ENCODE results near the gene ADNP. TPM values are rescaled to one million over a fixed set of nuclear protein-coding genes. Genes with fewer than 3 reads are reported as not detected.

The ADNP gene
- total and polyA plus RNA-seq, 2 of the 13 experiments (the other 11 are each of a cell fraction or from before 2014, with no cell fraction given) = 21.0 to 21.5 TPM

DNA sequence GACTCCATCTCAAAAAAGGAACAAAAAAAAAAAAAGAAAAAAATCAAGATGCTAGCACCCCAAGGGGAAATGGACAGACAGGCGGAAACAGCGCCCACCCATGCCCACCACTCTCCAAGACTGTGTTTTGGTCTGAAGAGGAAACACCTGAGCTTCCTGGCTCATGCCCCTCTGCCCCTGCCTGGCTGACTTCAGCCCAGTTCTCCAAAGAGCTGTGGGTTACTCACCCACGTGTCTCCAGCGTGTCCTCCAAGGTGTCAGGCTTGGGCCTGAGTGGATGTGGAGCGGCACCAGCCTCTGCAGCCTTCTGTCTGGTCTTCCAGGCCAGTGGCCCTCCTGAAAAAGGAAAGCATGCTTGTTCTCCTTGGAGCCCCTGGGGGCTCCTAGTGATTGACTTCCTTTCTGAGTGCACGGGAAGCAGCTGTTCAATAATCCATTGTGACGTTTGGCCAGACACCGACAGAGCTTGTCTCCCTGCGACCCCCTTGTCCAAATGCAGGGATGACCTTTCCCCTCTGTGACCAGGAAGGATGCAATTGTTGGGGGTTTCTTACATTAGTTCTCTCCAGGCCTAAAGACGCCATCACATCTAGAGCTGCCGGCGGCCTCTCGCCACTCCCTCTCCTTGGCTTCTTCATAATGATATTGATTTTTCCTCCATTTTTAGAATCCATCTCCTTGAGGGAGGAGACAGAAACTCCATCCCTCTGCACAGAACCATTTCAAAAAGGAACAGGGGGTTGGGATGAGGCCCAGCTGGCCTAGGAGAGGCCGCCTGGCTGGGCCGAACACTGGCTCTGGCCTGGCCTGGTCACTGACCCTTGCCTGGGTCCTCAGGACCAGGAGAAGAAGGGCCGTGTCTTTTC, 58.4 kb downstream of the ADNP start (continued):
- TF ChIP-seq, protein P1, sequence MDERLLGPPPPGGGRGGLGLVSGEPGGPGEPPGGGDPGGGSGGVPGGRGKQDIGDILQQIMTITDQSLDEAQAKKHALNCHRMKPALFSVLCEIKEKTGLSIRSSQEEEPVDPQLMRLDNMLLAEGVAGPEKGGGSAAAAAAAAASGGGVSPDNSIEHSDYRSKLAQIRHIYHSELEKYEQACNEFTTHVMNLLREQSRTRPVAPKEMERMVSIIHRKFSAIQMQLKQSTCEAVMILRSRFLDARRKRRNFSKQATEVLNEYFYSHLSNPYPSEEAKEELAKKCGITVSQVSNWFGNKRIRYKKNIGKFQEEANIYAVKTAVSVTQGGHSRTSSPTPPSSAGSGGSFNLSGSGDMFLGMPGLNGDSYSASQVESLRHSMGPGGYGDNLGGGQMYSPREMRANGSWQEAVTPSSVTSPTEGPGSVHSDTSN (CRISPR knock-in tag; IDR thresholded peaks at IDR 0.05) = no peak
- TF ChIP-seq, protein P2, sequence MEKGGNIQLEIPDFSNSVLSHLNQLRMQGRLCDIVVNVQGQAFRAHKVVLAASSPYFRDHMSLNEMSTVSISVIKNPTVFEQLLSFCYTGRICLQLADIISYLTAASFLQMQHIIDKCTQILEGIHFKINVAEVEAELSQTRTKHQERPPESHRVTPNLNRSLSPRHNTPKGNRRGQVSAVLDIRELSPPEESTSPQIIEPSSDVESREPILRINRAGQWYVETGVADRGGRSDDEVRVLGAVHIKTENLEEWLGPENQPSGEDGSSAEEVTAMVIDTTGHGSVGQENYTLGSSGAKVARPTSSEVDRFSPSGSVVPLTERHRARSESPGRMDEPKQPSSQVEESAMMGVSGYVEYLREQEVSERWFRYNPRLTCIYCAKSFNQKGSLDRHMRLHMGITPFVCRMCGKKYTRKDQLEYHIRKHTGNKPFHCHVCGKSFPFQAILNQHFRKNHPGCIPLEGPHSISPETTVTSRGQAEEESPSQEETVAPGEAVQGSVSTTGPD (CRISPR knock-in tag; IDR thresholded peaks at IDR 0.05) = no peak
- TF ChIP-seq GZF1 (CRISPR knock-in tag; IDR thresholded peaks at IDR 0.05) (no peak), ZNF598 (CRISPR knock-in tag; IDR thresholded peaks at IDR 0.05; ENCODE audit: borderline replicate concordance) (no peak), ZNF207 (IDR thresholded peaks at IDR 0.05; ENCODE audit: borderline replicate concordance) (no peak), ZNF496 (CRISPR knock-in tag; IDR thresholded peaks at IDR 0.05; ENCODE audit: insufficient replicate concordance) (no peak), RAD21 (CRISPR knock-in tag; IDR thresholded peaks at IDR 0.05) (no peak), ZFP36L2 (CRISPR knock-in tag; IDR thresholded peaks at IDR 0.05) (no peak), SMARCE1 (IDR thresholded peaks at IDR 0.05; ENCODE audit: borderline replicate concordance) (no peak), POLR2AphosphoS2 (IDR thresholded peaks at IDR 0.05; ENCODE audit: low read depth, low read length) (no peak)
- TF ChIP-seq, protein P3, sequence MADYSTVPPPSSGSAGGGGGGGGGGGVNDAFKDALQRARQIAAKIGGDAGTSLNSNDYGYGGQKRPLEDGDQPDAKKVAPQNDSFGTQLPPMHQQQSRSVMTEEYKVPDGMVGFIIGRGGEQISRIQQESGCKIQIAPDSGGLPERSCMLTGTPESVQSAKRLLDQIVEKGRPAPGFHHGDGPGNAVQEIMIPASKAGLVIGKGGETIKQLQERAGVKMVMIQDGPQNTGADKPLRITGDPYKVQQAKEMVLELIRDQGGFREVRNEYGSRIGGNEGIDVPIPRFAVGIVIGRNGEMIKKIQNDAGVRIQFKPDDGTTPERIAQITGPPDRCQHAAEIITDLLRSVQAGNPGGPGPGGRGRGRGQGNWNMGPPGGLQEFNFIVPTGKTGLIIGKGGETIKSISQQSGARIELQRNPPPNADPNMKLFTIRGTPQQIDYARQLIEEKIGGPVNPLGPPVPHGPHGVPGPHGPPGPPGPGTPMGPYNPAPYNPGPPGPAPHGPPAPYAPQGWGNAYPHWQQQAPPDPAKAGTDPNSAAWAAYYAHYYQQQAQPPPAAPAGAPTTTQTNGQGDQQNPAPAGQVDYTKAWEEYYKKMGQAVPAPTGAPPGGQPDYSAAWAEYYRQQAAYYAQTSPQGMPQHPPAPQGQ (CRISPR knock-in tag; IDR thresholded peaks at IDR 0.05; ENCODE audit: borderline replicate concordance) = no peak
- TF ChIP-seq, protein P4, sequence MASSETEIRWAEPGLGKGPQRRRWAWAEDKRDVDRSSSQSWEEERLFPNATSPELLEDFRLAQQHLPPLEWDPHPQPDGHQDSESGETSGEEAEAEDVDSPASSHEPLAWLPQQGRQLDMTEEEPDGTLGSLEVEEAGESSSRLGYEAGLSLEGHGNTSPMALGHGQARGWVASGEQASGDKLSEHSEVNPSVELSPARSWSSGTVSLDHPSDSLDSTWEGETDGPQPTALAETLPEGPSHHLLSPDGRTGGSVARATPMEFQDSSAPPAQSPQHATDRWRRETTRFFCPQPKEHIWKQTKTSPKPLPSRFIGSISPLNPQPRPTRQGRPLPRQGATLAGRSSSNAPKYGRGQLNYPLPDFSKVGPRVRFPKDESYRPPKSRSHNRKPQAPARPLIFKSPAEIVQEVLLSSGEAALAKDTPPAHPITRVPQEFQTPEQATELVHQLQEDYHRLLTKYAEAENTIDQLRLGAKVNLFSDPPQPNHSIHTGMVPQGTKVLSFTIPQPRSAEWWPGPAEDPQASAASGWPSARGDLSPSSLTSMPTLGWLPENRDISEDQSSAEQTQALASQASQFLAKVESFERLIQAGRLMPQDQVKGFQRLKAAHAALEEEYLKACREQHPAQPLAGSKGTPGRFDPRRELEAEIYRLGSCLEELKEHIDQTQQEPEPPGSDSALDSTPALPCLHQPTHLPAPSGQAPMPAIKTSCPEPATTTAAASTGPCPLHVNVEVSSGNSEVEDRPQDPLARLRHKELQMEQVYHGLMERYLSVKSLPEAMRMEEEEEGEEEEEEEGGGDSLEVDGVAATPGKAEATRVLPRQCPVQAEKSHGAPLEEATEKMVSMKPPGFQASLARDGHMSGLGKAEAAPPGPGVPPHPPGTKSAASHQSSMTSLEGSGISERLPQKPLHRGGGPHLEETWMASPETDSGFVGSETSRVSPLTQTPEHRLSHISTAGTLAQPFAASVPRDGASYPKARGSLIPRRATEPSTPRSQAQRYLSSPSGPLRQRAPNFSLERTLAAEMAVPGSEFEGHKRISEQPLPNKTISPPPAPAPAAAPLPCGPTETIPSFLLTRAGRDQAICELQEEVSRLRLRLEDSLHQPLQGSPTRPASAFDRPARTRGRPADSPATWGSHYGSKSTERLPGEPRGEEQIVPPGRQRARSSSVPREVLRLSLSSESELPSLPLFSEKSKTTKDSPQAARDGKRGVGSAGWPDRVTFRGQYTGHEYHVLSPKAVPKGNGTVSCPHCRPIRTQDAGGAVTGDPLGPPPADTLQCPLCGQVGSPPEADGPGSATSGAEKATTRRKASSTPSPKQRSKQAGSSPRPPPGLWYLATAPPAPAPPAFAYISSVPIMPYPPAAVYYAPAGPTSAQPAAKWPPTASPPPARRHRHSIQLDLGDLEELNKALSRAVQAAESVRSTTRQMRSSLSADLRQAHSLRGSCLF (CRISPR knock-in tag; IDR thresholded peaks at IDR 0.05; ENCODE audit: borderline replicate concordance) = no peak
- TF ChIP-seq, protein P5, sequence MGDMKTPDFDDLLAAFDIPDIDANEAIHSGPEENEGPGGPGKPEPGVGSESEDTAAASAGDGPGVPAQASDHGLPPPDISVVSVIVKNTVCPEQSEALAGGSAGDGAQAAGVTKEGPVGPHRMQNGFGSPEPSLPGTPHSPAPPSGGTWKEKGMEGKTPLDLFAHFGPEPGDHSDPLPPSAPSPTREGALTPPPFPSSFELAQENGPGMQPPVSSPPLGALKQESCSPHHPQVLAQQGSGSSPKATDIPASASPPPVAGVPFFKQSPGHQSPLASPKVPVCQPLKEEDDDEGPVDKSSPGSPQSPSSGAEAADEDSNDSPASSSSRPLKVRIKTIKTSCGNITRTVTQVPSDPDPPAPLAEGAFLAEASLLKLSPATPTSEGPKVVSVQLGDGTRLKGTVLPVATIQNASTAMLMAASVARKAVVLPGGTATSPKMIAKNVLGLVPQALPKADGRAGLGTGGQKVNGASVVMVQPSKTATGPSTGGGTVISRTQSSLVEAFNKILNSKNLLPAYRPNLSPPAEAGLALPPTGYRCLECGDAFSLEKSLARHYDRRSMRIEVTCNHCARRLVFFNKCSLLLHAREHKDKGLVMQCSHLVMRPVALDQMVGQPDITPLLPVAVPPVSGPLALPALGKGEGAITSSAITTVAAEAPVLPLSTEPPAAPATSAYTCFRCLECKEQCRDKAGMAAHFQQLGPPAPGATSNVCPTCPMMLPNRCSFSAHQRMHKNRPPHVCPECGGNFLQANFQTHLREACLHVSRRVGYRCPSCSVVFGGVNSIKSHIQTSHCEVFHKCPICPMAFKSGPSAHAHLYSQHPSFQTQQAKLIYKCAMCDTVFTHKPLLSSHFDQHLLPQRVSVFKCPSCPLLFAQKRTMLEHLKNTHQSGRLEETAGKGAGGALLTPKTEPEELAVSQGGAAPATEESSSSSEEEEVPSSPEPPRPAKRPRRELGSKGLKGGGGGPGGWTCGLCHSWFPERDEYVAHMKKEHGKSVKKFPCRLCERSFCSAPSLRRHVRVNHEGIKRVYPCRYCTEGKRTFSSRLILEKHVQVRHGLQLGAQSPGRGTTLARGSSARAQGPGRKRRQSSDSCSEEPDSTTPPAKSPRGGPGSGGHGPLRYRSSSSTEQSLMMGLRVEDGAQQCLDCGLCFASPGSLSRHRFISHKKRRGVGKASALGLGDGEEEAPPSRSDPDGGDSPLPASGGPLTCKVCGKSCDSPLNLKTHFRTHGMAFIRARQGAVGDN (CRISPR knock-in tag; IDR thresholded peaks at IDR 0.05) = peak; percentile 36; the same call in 1 of the 2 replicates

All from HepG2 (cell line).